H9 (cell line): Measurements from ENCODE around the gene NDST1. TPM values are rescaled to one million over a fixed set of nuclear protein-coding genes. Genes with fewer than 3 reads are reported as not detected.

Experiments used
- DNase-seq: peaks from one replicate; pipeline ENCODE4 v3.0.0-alpha.2; 2017
- H2AFZ ChIP-seq: one replicate; pipeline ENCODE4 v1.6.1; 2013; ENCODE audit warnings: mild to moderate bottlenecking, low read length, control low read depth, moderate library complexity
- H2AK5ac ChIP-seq: 2 replicates; pipeline ENCODE4 v1.6.1; 2013; ENCODE audit warnings: low read length, control low read depth, mixed read lengths; ENCODE audit not compliant: insufficient read length
- H2BK120ac ChIP-seq: one replicate; pipeline ENCODE4 v1.6.1; 2013; ENCODE audit warnings: low read depth, mild to moderate bottlenecking, low read length, control low read depth, inconsistent platforms; ENCODE audit not compliant: poor library complexity, severe bottlenecking
- H2BK12ac ChIP-seq: 2 replicates; pipeline ENCODE4 v1.6.1; 2013; ENCODE audit warnings: low read length, control low read depth, mixed read lengths, low read depth; ENCODE audit not compliant: insufficient read length
- H2BK15ac ChIP-seq: 2 replicates; pipeline ENCODE4 v1.6.1; 2013; ENCODE audit warnings: low read depth, low read length, control low read depth
- H2BK20ac ChIP-seq: one replicate; pipeline ENCODE4 v1.6.1; 2013; ENCODE audit warnings: low read depth, mild to moderate bottlenecking, low read length, control low read depth, inconsistent platforms; ENCODE audit not compliant: poor library complexity, severe bottlenecking
- H2BK5ac ChIP-seq: 2 replicates; pipeline ENCODE4 v1.6.1; 2013; ENCODE audit warnings: low read length, control low read depth, mixed read lengths; ENCODE audit not compliant: insufficient read length
- H3K14ac ChIP-seq: 2 replicates; pipeline ENCODE4 v1.6.1; 2013; ENCODE audit warnings: low read length, control low read depth; ENCODE audit not compliant: insufficient read depth
- H3K18ac ChIP-seq: 2 replicates; pipeline ENCODE4 v1.6.1; 2013; ENCODE audit warnings: low read depth, mild to moderate bottlenecking, mixed read lengths, low read length, control low read depth; ENCODE audit not compliant: insufficient read length
- H3K23ac ChIP-seq: 2 replicates; pipeline ENCODE4 v1.6.1; 2013; ENCODE audit warnings: low read length, control low read depth, mixed read lengths, low read depth; ENCODE audit not compliant: insufficient read length
- H3K23me2 ChIP-seq: 2 replicates; pipeline ENCODE4 v1.6.1; 2013; ENCODE audit warnings: low read depth, mild to moderate bottlenecking, mixed read lengths, low read length, control low read depth; ENCODE audit not compliant: insufficient read length, poor library complexity, severe bottlenecking
- H3K27ac ChIP-seq: 2 replicates; pipeline ENCODE4 v1.5.1; 2013; ENCODE audit warnings: low read length, control low read depth, mixed read lengths, low read depth; ENCODE audit not compliant: insufficient read length
- H3K27me3 ChIP-seq: 2 replicates; pipeline ENCODE4 v1.6.1; 2013; ENCODE audit warnings: low read length, control low read depth, inconsistent platforms; ENCODE audit not compliant: insufficient read depth
- H3K4ac ChIP-seq: 2 replicates; pipeline ENCODE4 v1.6.1; 2013; ENCODE audit warnings: low read depth, mild to moderate bottlenecking, control low read depth, inconsistent platforms, low read length, moderate library complexity
- H3K4me1 ChIP-seq: 2 replicates; pipeline ENCODE4 v1.6.1; 2013; ENCODE audit warnings: low read length, control low read depth, inconsistent platforms; ENCODE audit not compliant: insufficient read depth
- H3K4me2 ChIP-seq: 2 replicates; pipeline ENCODE4 v1.6.1; 2013; ENCODE audit warnings: low read length, control low read depth, mixed read lengths; ENCODE audit not compliant: insufficient read length, insufficient read depth
- H3K56ac ChIP-seq: 2 replicates; pipeline ENCODE4 v1.6.1; 2013; ENCODE audit warnings: low read depth, mild to moderate bottlenecking, mixed read lengths, low read length, control low read depth; ENCODE audit not compliant: insufficient read length
- H3K79me1 ChIP-seq: 2 replicates; pipeline ENCODE4 v1.6.1; 2013; ENCODE audit warnings: low read depth, mild to moderate bottlenecking, moderate library complexity, low read length, control low read depth, inconsistent platforms; ENCODE audit not compliant: insufficient read depth, poor library complexity, severe bottlenecking
- H3K79me2 ChIP-seq: 2 replicates; pipeline ENCODE4 v1.6.1; 2013; ENCODE audit warnings: low read length, control low read depth, inconsistent platforms; ENCODE audit not compliant: insufficient read depth
- H3K9ac ChIP-seq: 2 replicates; pipeline ENCODE4 v1.6.1; 2013; ENCODE audit warnings: low read length, control low read depth, mixed read lengths; ENCODE audit not compliant: insufficient read length; ENCODE audit errors: extremely low read depth
- H3K9me3 ChIP-seq: one replicate; pipeline ENCODE4 v1.6.1; 2013; ENCODE audit warnings: low read depth, low read length, inconsistent platforms; ENCODE audit not compliant: control insufficient read depth
- H3T11ph ChIP-seq: one replicate; pipeline ENCODE4 v1.6.1; 2013; ENCODE audit warnings: mild to moderate bottlenecking, low read length, control low read depth, inconsistent platforms
- H4K20me1 ChIP-seq: one replicate; pipeline ENCODE4 v1.6.1; 2013; ENCODE audit not compliant: control insufficient read depth, insufficient read length, insufficient read depth
- H4K5ac ChIP-seq: 2 replicates; pipeline ENCODE4 v1.6.1; 2013; ENCODE audit warnings: low read depth, mild to moderate bottlenecking, mixed read lengths, low read length, control low read depth; ENCODE audit not compliant: insufficient read length
- H4K8ac ChIP-seq: replicated peaks from 2 replicates; pipeline ENCODE4 v1.6.1; 2013; ENCODE audit warnings: low read length, control low read depth, mixed read lengths, low read depth; ENCODE audit not compliant: insufficient read length
- H4K91ac ChIP-seq: 2 replicates; pipeline ENCODE4 v1.6.1; 2013; ENCODE audit warnings: low read depth, mild to moderate bottlenecking, moderate library complexity, mixed read lengths, low read length, control low read depth; ENCODE audit not compliant: insufficient read length
- H3K27ac Mint-ChIP-seq, 3 experiments: 2 replicates in 2 of 3; 3 replicates in 1 of 3; pipeline ENCODE4 v1.8.0; 2020 to 2021; ENCODE audit warnings: mixed read lengths in 3 of 3, mild to moderate bottlenecking in 1 of 3, moderate library complexity in 1 of 3
- H3K27me3 Mint-ChIP-seq: 2 replicates; pipeline ENCODE4 v1.8.0; 2021; ENCODE audit warnings: low read depth, mild to moderate bottlenecking, moderate library complexity, mixed read lengths
- H3K36me3 Mint-ChIP-seq, 3 experiments: 2 replicates in 2 of 3; 3 replicates in 1 of 3; pipeline ENCODE4 v1.8.0; 2020 to 2021; ENCODE audit warnings: low read depth in 3 of 3, mixed read lengths in 3 of 3; ENCODE audit not compliant: insufficient read depth in 1 of 3
- H3K4me1 Mint-ChIP-seq, 2 experiments: 2 replicates each; pipeline ENCODE4 v1.8.0; 2020; ENCODE audit warnings: mixed read lengths in 2 of 2
- H3K4me3 Mint-ChIP-seq, 2 experiments: 2 replicates in 1 of 2; 3 replicates in 1 of 2; pipeline ENCODE4 v1.8.0; 2020 to 2021; ENCODE audit warnings: mild to moderate bottlenecking in 2 of 2, mixed read lengths in 2 of 2, moderate library complexity in 1 of 2
- H3K9me3 Mint-ChIP-seq, 2 experiments: 2 replicates in 1 of 2; 3 replicates in 1 of 2; pipeline ENCODE4 v1.8.0; 2020; ENCODE audit warnings: mild to moderate bottlenecking in 2 of 2, mixed read lengths in 2 of 2, moderate library complexity in 1 of 2
- WGBS: extraction: QIAGEN DNeasy Blood & Tissue Kit; methylation state at CpG from one replicate; pipeline ENCODE4 v1.1.7; 2013; ENCODE audit warnings: missing lambda C conversion rate, low lambda C conversion rate, mixed read lengths; ENCODE audit not compliant: insufficient read length; ENCODE audit errors: extremely low coverage; 5-methylcytosine and 5-hydroxymethylcytosine counted together
- total RNA-seq: library from RNA; stranded (reverse); gene quantifications from 2 replicates; pipeline ENCODE4 v1.2.1, GENCODE V29; 2021
- TF ChIP-seq, protein P1 (sequence below): fragments of 200-600 bp; sonication (generic); conservative IDR thresholded peaks from 3 replicates; pipeline ENCODE4 v1.8.0; 2021; ENCODE audit warnings: antibody characterized with exemption, mild to moderate bottlenecking

Gene NDST1
- total RNA-seq, 1 experiment from 2014 or later: 65.5 TPM

DNA sequence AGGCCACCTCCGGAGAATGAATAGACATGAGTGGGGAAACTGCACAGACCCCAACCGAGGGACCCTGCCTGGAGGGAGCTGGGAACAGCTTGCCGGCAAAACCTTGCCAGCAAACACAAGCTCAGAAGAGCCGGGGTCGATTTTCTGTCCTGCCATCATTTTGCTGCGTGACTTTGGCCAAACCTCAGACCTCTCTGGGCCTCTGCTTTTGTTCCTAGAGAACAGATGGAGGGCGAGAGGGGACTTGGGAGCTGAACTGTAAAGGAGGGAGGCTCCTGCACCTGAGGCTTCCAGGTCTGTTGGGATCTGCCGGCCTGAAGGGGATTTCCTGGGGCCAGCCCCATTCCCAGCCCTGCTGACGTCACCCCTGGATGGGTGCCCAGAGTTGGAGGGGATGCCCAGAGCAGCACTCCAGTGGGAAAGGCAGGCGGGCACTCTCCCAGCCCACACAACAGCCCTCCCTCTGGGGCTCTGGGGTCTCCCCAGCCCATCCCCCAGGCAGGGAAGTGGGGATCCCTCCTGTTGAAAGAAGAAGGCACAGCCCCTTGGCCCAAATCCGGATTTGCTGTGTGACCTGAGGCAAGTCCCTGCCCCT is 92.1 kb downstream of the NDST1 start:
- no peak overlapping the region for H3K4me2 ChIP-seq
- H3K23me2 ChIP-seq: no peaks in the 10 kb centered on the region
- no peak overlapping the region for H2BK120ac ChIP-seq
- H3K4me1 Mint-ChIP-seq: peaks cover 10 to 15% of the 10 kb centered on the region in 2 experiments
- H2AK5ac ChIP-seq: no peak overlapping the region
- H3K27ac Mint-ChIP-seq: no peak overlapping the region; a peak in 1 of 7 replicates
- no peaks in the 10 kb centered on the region for H3K9me3 Mint-ChIP-seq
- no peak overlapping the region for H2BK15ac ChIP-seq
- H3K14ac ChIP-seq: no peak overlapping the region
- no peak overlapping the region for H4K5ac ChIP-seq
- H3K23ac ChIP-seq: no peak overlapping the region
- no peak overlapping the region for H2BK12ac ChIP-seq
- H3K9ac ChIP-seq: no peak overlapping the region
- H3K79me2 ChIP-seq: no peaks in the 10 kb centered on the region
- no peak overlapping the region for H3K27ac ChIP-seq
- H3K56ac ChIP-seq: no peak overlapping the region
- H3K4ac ChIP-seq: no peak overlapping the region
- no peaks in the 10 kb centered on the region for H3K9me3 ChIP-seq
- no peaks in the 10 kb centered on the region for H3K4me1 ChIP-seq
- H3K18ac ChIP-seq: no peak overlapping the region
- no peak overlapping the region for H3K4me3 Mint-ChIP-seq
- no peak overlapping the region for H2BK20ac ChIP-seq
- no peak overlapping the region for H4K8ac ChIP-seq
- no peaks in the 10 kb centered on the region; a peak in 1 of 7 replicates for H3K36me3 Mint-ChIP-seq
- H3K79me1 ChIP-seq: no peaks in the 10 kb centered on the region
- TF ChIP-seq, protein P1, sequence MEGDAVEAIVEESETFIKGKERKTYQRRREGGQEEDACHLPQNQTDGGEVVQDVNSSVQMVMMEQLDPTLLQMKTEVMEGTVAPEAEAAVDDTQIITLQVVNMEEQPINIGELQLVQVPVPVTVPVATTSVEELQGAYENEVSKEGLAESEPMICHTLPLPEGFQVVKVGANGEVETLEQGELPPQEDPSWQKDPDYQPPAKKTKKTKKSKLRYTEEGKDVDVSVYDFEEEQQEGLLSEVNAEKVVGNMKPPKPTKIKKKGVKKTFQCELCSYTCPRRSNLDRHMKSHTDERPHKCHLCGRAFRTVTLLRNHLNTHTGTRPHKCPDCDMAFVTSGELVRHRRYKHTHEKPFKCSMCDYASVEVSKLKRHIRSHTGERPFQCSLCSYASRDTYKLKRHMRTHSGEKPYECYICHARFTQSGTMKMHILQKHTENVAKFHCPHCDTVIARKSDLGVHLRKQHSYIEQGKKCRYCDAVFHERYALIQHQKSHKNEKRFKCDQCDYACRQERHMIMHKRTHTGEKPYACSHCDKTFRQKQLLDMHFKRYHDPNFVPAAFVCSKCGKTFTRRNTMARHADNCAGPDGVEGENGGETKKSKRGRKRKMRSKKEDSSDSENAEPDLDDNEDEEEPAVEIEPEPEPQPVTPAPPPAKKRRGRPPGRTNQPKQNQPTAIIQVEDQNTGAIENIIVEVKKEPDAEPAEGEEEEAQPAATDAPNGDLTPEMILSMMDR: no peak
- H3K27me3 ChIP-seq: no peaks in the 10 kb centered on the region
- DNase-seq: no peak
- no peak overlapping the region for H2BK5ac ChIP-seq
- H4K91ac ChIP-seq: no peak overlapping the region
- H2AFZ ChIP-seq: no peak overlapping the region
- WGBS: no CpG with 5 or more reads among the region's 11 CpGs
- H3K27me3 Mint-ChIP-seq: no peaks in the 10 kb centered on the region; the same call in 1 of the 2 replicates
- no peak overlapping the region for H3T11ph ChIP-seq
- H4K20me1 ChIP-seq: no peaks in the 10 kb centered on the region
